ENCODE results near the gene SOCS6. TPM values are rescaled to one million over a fixed set of nuclear protein-coding genes. Genes with fewer than 3 reads are reported as not detected.
A peak's percentile ranks its signal among the peaks of the same experiment; 100 is the strongest.

Gene SOCS6
- polyA plus RNA-seq, 1 of the 3 experiments (the other 2 are of a cell fraction), result 12.1 TPM

GRCh38 chr18:70331456-70332097, 42.7 kb downstream of the SOCS6 start (continued):
- no peak for TF ChIP-seq POLR2AphosphoS5 (IDR thresholded peaks at IDR 0.05; ENCODE audit: low read depth, low read length)
- no peak for TF ChIP-seq FOXJ3 (CRISPR knock-in tag; IDR thresholded peaks at IDR 0.05)
- TF ChIP-seq FOXM1 (IDR thresholded peaks at IDR 0.05; ENCODE audit: low read depth), result no peak
- TF ChIP-seq EZH2phosphoT487 (IDR thresholded peaks at IDR 0.05; ENCODE audit: borderline replicate concordance, low read depth), result no peak
- TF ChIP-seq USF1 (IDR thresholded peaks at IDR 0.05; ENCODE audit: borderline replicate concordance, low read depth), result no peak

DNA sequence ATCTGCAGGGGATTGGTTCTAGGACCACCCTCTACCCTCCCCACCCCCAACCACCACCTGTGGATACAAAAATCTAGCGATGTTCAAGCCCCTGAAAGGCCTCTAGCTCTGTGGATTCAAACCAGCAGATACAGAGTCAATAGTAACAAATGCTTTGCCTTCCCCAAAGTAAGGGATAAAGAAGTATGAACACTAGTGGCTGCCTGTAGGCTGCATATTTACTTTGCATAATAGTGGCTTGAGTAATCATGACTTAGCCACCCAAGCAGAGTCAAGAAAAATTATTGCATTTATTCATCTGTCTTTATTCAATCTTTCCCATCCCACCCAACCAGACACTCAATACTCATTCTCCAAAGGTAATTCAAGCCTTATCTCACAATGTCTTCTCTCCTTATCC, 43.8 kb downstream of the SOCS6 start:
- Histone ChIP-seq H3K27me3 (ENCODE audit: insufficient read depth) (no peaks in the 10 kb centered on the region), H3K4me2 (no peak overlapping the region), H3K9me2 (no peaks in the 10 kb centered on the region), H3K79me2 (ENCODE audit: insufficient read depth) (peaks cover 39% of the 10 kb centered on the region), H3K9me3 (no peaks in the 10 kb centered on the region), H3K9ac (no peak overlapping the region), H3K4me3 (ENCODE audit: low read depth in 2 of 2, low read length in 1 of 2) (no peak overlapping the region), H3K4me1 (ENCODE audit: control insufficient read depth in 1 of 2, insufficient read depth in 2 of 2, low read depth in 1 of 2, low read length in 1 of 2) (peaks cover 0 to 19% of the 10 kb centered on the region in 2 experiments; a peak in 3 of 4 replicates), H4K20me1 (ENCODE audit: insufficient read depth) (no peaks in the 10 kb centered on the region), H3K36me3 (replicated peaks in 1 of 2; ENCODE audit: control insufficient read depth in 1 of 2, insufficient read depth in 2 of 2, low read length in 1 of 2) (peaks cover 7 to 38% of the 10 kb centered on the region in 2 experiments), H2AFZ (ENCODE audit: low read depth) (no peak overlapping the region), H3K27ac (ENCODE audit: low read depth in 2 of 2, low read length in 1 of 2) (peak overlapping the region in 1 of 2 experiments; percentile 61; a peak in 2 of 4 replicates), H3F3A (replicated peaks; ENCODE audit: insufficient read depth) (peaks cover 40% of the 10 kb centered on the region)
- ChIA-PET CTCF (interaction anchor here (1.5 kb wide), 1 partner anchor 137 kb away, joined by 3 read pairs; no protein-coding TSS in a partner anchor), POLR2A (no interaction called here)
- TF ChIP-seq MAX (IDR thresholded peaks at IDR 0.05; ENCODE audit: low read depth), result no peak
- no peak for TF ChIP-seq TAF1 (IDR thresholded peaks at IDR 0.05; ENCODE audit: borderline replicate concordance, low read depth, low read length)
- TF ChIP-seq, protein P1, sequence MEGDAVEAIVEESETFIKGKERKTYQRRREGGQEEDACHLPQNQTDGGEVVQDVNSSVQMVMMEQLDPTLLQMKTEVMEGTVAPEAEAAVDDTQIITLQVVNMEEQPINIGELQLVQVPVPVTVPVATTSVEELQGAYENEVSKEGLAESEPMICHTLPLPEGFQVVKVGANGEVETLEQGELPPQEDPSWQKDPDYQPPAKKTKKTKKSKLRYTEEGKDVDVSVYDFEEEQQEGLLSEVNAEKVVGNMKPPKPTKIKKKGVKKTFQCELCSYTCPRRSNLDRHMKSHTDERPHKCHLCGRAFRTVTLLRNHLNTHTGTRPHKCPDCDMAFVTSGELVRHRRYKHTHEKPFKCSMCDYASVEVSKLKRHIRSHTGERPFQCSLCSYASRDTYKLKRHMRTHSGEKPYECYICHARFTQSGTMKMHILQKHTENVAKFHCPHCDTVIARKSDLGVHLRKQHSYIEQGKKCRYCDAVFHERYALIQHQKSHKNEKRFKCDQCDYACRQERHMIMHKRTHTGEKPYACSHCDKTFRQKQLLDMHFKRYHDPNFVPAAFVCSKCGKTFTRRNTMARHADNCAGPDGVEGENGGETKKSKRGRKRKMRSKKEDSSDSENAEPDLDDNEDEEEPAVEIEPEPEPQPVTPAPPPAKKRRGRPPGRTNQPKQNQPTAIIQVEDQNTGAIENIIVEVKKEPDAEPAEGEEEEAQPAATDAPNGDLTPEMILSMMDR (IDR thresholded peaks at IDR 0.05), result no peak
- no peak for TF ChIP-seq CHD2 (IDR thresholded peaks at IDR 0.05; ENCODE audit: low read length, partially characterized antibody)
- no peak for TF ChIP-seq JUND (IDR thresholded peaks at IDR 0.05)
- WGBS (ENCODE audit: low lambda C conversion rate), result 85% methylated on average over 1 of the region's 1 CpG
- DNase-seq, result no peak

DNA sequence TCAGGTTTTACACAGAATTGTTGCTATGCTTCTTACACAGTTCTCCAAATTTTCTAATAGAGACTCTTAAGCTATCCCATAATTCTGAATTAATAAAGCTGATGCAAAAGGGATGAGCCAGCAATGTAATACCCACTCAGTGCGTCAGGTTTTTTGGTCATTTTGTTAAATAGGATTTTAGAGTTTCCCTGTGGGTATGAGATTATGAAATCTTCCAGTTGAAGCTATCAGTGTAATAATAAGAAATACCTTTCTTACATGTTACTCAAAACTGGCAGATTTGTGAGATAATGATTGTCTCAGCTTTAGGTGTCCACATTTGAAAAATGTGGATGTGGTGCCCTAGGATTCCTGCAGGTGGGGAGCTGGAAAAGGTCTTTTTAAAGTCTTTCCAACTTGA, 44.5 kb downstream of the SOCS6 start:
- WGBS (ENCODE audit: low lambda C conversion rate), result 96% methylated on average over 1 of the region's 1 CpG
- H2AFZ ChIP-seq (ENCODE audit: low read depth), result no peak overlapping the region
- no peak for TF ChIP-seq PBX3 (IDR thresholded peaks at IDR 0.05)
- TF ChIP-seq MAX (IDR thresholded peaks at IDR 0.05; ENCODE audit: low read depth), result no peak
- no peak for TF ChIP-seq JUND (IDR thresholded peaks at IDR 0.05)
- no peak for TF ChIP-seq USF2 (IDR thresholded peaks at IDR 0.05; ENCODE audit: borderline replicate concordance, low read depth, low read length)
- H3K9me2 ChIP-seq, result no peaks in the 10 kb centered on the region
- no peak overlapping the region for H3K4me3 ChIP-seq (ENCODE audit: low read depth in 2 of 2, low read length in 1 of 2)
- peaks cover 3 to 32% of the 10 kb centered on the region in 2 experiments for H3K36me3 ChIP-seq (replicated peaks in 1 of 2; ENCODE audit: control insufficient read depth in 1 of 2, insufficient read depth in 2 of 2, low read length in 1 of 2)
- H3K79me2 ChIP-seq (ENCODE audit: insufficient read depth), result peaks cover 32% of the 10 kb centered on the region
- H3F3A ChIP-seq (replicated peaks; ENCODE audit: insufficient read depth), result peaks cover 40% of the 10 kb centered on the region
- DNase-seq, result no peak
- peaks cover 0 to 17% of the 10 kb centered on the region in 2 experiments; a peak in 2 of 4 replicates for H3K4me1 ChIP-seq (ENCODE audit: control insufficient read depth in 1 of 2, insufficient read depth in 2 of 2, low read depth in 1 of 2, low read length in 1 of 2)
- POLR2A ChIA-PET, result no interaction called here
- H3K9me3 ChIP-seq, result no peaks in the 10 kb centered on the region
- no peaks in the 10 kb centered on the region for H3K27me3 ChIP-seq (ENCODE audit: insufficient read depth)
- no peak overlapping the region for H3K9ac ChIP-seq
- peak overlapping the region in 1 of 2 experiments; percentile 61; a peak in 2 of 4 replicates for H3K27ac ChIP-seq (ENCODE audit: low read depth in 2 of 2, low read length in 1 of 2)
- CTCF ChIA-PET, result no interaction called here
- H3K4me2 ChIP-seq, result no peak overlapping the region
- H4K20me1 ChIP-seq (ENCODE audit: insufficient read depth), result no peaks in the 10 kb centered on the region
